Tongue (tissue), 2 donors: ENCODE measurements around the gene ABHD6. TPM values are rescaled to one million over a fixed set of nuclear protein-coding genes. Genes with fewer than 3 reads are reported as not detected.
A peak's percentile ranks its signal among the peaks of the same experiment; 100 is the strongest.
"Not testable (repeated sequence)": the region's sequence is repeated elsewhere in the genome, so short reads cannot be mapped to it uniquely, and the experiment has no call there.

ENCODE experiments used
- DNase-seq: peaks from one replicate; pipeline ENCODE4 v3.0.0-alpha.2; 2015
- total RNA-seq: library from RNA; depleted of rRNA; stranded (reverse); fragments of >200 nt; gene quantifications from one replicate; pipeline ENCODE4 v1.2.3, GENCODE V29; 2014

The ABHD6 gene
- 8.3 TPM for total RNA-seq

- peak; percentile 87 for DNase-seq
These were observed at the start of gene ABHD6 for GRCh38 chr3:58237238-58237940. ABHD6 (plus strand) TSS chr3:58237792; CDS start chr3:58256587, 18,795 bp downstream.

GRCh38 chr3:58188173-58188564 is 49.4 kb upstream of the ABHD6 start:
- no peak for DNase-seq

DNA sequence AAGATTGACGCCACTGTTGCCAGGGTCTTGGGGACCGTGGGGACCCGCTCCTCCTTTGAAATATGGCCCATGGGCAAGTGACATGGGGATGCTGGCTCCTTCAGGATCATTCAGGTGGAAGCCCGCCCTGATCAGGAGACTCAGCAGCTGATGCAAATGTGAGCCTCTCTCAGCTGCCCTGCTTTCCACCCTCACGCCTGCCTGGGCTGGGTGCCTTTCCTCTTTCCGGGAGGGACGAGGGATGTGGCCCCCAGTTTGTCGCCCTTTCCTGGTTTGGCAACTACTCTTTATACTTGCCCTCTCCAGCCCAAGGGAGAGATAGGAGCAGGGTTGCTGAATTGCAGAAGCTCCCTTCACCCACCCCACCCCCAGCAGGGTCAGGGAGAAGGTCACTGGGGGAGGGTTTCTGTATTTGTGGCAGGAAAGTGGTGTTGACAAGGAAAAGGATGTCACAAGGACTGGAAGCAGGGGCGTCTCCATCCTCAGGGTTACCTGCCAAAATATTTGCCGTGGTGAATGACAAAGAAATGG is 48.6 kb upstream of the ABHD6 start:
- no peak for DNase-seq

DNA sequence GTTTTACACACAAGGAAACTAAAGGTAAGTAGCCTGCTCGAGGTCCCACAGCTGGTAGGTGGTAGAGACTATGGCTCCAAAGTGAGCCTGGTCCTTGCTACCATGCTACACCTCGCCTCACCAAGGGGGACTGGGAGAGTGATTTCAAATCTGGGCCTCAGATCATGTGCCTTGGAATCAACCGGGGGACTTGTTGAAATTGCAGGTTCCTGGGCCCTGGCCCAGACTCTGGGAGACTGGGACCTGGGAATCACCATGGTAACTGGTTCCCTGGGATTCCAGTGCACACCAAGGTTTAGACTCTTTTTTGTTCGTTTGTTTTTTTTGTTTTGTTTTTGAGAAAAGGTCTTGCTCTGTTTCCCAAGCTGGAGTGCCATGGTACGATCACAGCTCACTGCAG is 47.9 kb upstream of the ABHD6 start:
- no peak for DNase-seq

DNA sequence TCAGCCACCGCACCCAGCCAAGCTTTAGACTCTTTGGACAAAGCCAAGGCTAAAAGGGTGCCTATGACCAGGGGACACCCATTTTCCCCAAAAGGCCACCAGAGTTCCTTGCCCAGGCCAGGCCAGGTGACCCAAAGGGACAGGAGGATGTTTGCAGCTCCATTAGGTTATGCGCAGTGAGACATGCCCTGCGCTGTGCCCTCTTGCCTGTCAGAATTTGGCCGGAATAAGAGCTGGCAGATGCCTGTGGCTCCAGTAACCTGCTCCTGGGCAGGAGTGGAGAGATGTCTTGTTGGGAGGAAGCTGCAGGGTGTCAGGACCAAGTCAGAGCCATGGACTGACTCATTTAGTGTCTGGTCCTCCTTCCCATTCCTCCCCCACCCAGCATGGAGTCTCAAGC is 47.3 kb upstream of the ABHD6 start:
- DNase-seq = no peak

GRCh38 chr3:58190882-58191281 is 46.7 kb upstream of the ABHD6 start:
- DNase-seq = no peak

GRCh38 chr3:58191361-58191991 is 46.1 kb upstream of the ABHD6 start:
- DNase-seq = no peak

DNA sequence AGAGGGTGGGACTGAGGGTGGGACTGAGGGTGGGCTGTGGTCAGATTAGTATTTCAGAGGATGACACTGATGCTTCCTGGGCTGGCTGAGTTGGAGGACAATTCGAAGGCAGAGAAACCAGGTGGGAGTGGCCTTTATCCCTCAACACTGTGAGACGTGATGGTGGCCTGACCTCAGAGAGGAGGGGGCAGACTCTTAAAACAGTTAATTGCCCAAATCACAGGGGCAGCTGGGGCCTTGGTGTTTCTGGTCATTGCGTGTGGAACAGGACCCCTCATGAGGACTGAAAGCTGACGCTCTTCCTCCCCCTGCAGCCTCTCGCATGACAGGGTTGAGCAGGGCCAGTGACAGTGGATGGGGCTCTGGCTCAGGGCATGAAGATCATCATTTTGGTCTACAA is 45.5 kb upstream of the ABHD6 start:
- no peak for DNase-seq

GRCh38 chr3:58193682-58194407 is 43.7 kb upstream of the ABHD6 start:
- no peak for DNase-seq

GRCh38 chr3:58197588-58197987 is 40.0 kb upstream of the ABHD6 start:
- no peak for DNase-seq

GRCh38 chr3:58198362-58198761 is 39.2 kb upstream of the ABHD6 start:
- no peak for DNase-seq

GRCh38 chr3:58198804-58199203 is 38.8 kb upstream of the ABHD6 start:
- no peak for DNase-seq

DNA sequence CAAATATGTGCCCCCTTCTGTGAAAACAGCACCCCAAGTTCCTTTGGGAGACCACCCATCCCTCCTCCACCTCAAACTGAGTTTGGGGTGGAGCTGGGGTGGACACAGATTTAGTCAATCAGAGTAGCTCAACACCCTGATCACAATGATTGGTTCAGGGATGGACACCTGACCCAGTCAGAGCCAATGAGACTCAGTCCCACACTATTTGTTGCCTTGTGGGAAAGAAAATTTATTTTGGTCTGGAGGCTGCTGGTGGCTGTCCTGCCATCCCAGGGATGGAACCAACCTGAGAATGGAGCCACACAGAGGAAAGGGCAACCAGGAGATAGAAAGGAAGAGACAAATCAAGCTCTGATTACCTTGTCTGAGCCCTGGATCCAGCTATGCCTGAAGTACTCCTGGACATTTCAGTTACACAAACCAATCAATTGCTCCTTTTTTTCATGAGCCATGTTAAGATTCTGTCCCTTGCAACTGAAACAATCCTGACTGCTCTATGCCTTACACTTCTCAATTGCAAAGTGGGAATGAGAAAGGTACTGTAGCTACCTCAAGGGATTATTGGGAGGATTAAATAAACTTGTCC is 37.4 kb upstream of the ABHD6 start:
- DNase-seq = no peak

DNA sequence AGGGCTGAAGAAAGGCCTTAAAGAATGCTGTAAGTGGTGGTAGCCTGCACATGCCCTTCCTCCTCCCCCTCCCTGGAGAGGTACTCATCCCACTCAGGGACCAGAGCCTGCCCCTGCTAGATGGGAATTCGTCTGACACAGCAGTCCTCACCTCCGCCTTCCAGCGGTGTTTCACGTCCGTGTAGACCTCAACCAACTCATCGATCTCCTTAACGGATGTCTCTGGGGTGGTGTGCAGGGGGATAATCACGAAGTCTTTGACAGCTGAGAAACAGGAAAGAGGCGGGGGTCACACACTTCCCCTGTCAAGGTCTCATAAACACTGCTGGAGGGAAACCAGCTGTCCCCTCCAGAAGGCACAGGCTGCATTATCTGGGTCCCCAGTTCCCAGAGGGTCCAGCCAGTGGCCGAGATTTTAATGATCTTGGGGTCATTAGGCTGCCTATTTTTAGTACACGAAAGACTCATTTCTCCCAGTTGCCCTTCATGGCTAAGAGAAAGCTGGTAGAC is 36.7 kb upstream of the ABHD6 start:
- DNase-seq = no peak

DNA sequence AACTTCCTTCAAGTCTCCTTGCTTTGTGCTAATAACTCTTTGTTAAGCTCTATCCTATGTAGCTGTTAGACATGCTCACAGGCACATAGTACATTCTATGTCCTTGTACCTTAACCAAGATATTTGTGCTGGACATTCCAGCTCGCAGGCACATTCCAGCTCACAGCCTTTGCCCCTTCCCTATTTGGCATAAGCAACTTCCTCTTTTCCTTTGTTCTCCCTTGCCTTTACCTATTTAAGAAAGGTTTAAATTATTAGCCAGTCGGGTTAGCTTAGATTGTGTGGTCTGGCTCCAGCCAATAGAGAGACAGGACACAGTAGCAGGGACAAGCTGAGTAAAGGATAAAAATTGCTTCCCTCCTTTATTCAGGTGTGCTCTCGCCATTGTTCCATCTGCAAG is 36.1 kb upstream of the ABHD6 start:
- not testable (repeated sequence) for DNase-seq

GRCh38 chr3:58202917-58203360 is 34.7 kb upstream of the ABHD6 start:
- peak; percentile 70 for DNase-seq

DNA sequence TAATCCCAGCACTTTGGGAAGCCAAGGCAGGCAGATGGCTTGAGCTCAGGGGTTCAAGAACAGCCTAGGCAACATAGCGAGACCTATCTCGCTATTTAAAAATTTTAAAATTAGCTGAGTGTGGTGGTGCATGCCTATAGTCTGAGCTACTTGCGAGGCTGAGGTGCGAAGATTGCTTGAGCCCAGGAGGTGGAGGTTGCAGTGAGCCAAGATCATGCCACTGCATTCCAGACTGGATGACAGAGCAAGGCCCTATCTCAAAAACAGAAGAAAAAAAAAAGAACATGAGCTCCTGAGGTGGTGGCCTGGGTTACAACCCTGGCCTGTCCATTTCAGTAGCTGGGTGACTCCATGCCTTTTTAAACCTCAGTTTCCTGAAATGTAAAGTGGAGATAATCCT is 34.1 kb upstream of the ABHD6 start:
- DNase-seq = no peak

DNA sequence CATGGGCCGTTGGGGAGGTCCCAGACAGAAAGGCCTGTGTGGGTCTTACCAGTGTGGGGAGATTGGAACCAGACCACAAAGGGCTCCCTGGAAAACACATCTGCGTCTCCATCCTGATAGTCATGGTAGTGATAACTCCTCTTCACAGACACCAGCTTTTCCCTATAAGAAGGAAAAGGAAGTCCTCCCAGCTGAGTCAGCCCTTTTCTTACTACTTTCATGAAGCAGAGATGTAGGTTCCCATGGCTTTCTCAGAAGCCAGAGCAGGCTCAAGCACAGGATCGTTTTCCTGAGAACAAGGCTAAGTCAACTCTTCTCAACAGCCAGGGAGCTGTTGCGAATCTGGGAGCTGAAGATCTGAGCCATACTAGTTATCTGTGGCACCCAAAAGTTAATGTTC is 32.9 kb upstream of the ABHD6 start:
- DNase-seq = no peak

DNA sequence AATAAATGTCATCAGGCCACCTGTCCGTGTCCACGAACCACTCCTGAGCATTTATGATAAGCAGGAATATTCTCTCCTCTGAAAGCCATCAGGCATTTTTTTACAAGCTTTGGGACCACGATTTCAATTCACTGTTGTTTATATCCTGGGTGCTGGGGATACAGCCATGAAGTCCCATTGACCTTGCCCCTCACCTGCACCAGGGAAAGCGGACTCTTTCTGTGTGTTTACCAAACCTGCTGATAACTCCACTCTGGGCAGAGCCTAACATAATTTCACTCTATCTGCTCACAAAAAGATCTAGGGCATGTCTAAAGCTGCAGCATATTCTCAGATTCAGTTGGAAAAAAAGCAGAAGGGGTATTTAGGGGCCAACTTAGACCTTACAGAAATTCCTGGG is 31.6 kb upstream of the ABHD6 start:
- no peak for DNase-seq

GRCh38 chr3:58206406-58207011 is 31.1 kb upstream of the ABHD6 start:
- DNase-seq = no peak

- DNase-seq = no peak
These were observed 29.6 kb upstream of the ABHD6 start for GRCh38 chr3:58207954-58208353.

DNA sequence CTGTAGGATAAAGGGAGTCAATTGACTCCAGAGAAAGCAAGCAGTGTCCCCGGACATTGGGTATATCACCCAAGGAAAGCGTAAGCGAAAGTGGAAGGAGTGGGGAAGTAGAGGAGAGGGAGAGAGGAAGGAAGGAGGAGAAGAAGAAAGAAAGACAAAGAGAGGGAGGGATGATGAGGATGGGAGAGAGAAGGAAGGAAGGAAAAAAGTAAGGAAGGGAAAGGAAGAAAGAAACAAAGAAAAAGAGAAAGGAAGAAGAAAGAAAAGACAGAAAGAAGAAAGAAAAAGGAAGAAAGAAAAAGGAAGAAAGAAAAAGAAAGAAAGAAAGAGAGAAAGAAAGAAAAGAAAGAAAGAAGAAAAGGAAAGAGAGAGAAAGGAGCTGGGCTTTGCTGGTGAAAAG is 27.7 kb upstream of the ABHD6 start:
- DNase-seq = no peak
